Sigmoid colon (tissue), 7 donors: Measurements from ENCODE around the gene ARMH3. TPM values are rescaled to one million over a fixed set of nuclear protein-coding genes. Genes with fewer than 3 reads are reported as not detected.
A peak's percentile ranks its signal among the peaks of the same experiment; 100 is the strongest.

Experiments
- DNase-seq: peaks from one replicate; pipeline ENCODE4 v3.0.0-alpha.2; 2019
- H3K27ac ChIP-seq, 4 donors: fragments of 200-600 bp; sonication (generic); one replicate each; pipeline ENCODE4 v1.5.1; 2016 to 2019; ENCODE audit warnings: mild to moderate bottlenecking in 1 of 4
- H3K27me3 ChIP-seq, 3 donors: fragments of 200-600 bp; sonication (generic); one replicate each; pipeline ENCODE4 v1.5.1; 2019; ENCODE audit warnings: mild to moderate bottlenecking in 1 of 3
- H3K36me3 ChIP-seq, 4 donors: fragments of 200-600 bp; sonication (generic); one replicate each; pipeline ENCODE4 v1.5.1; 2016 to 2019
- H3K4me1 ChIP-seq, 4 donors: fragments of 200-600 bp; sonication (generic); one replicate each; pipeline ENCODE4 v1.5.1; 2017 to 2019
- H3K4me3 ChIP-seq, 4 donors: fragments of 200-600 bp; sonication (generic); one replicate each; pipeline ENCODE4 v1.5.1; 2017 to 2019; ENCODE audit warnings: mild to moderate bottlenecking in 2 of 4, moderate library complexity in 1 of 4
- H3K9me3 ChIP-seq, 4 donors: fragments of 200-600 bp in 3 of 4; sonication (generic) in 3 of 4; one replicate each; pipeline versions ENCODE4 v1.5.1 to v1.6.1; 2013 to 2019
- EP300 ChIP-seq, 4 donors: sonication (generic); formaldehyde crosslinking; IDR thresholded peaks; one replicate each; pipeline ENCODE4 v1.6.1; 2017; ENCODE audit warnings: antibody characterized with exemption in 4 of 4
- POLR2A ChIP-seq, 2 donors: fragments of 450-650 bp; IDR thresholded peaks; one replicate each; pipeline ENCODE4 v1.6.1; 2016; ENCODE audit warnings: antibody characterized with exemption in 2 of 2, mild to moderate bottlenecking in 2 of 2, moderate library complexity in 2 of 2
- POLR2AphosphoS5 ChIP-seq, 4 donors: sonication (generic); formaldehyde crosslinking; IDR thresholded peaks; one replicate each; pipeline ENCODE4 v1.6.1; 2017; ENCODE audit warnings: antibody characterized with exemption in 4 of 4
- WGBS, 2 donors: extraction: QIAGEN DNeasy Blood & Tissue Kit; methylation state at CpG; one replicate each; pipeline ENCODE4 v1.1.7; 2013; 5-methylcytosine and 5-hydroxymethylcytosine counted together
- intact Hi-C: fragments of 100-400 bp; cut with DNase I; formaldehyde crosslinking; loops from one replicate; pipeline ENCODE4 v1.15.1; 2023
- polyA plus RNA-seq, 3 donors: library from polyadenylated mRNA; stranded (reverse); fragments of 200-250 nt; gene quantifications; one replicate each; pipeline ENCODE4 v1.2.3, GENCODE V29; 2013
- total RNA-seq, 4 donors: library from RNA; depleted of rRNA; stranded (reverse); fragments of >200 nt; gene quantifications; one replicate each; pipeline ENCODE4 v1.1.0, GENCODE V29; 2016
- TF ChIP-seq, protein P1 (sequence below), 4 experiments: fragments of 450-650 bp in 3 of 4; fragments of 200-600 bp in 1 of 4; IDR thresholded peaks; one replicate each; pipeline ENCODE4 v1.5.1; 2016 to 2019; ENCODE audit warnings: antibody characterized with exemption in 4 of 4, mild to moderate bottlenecking in 3 of 4, moderate library complexity in 2 of 4
- donor health status: healthy with polysubstance abuse.
- donor health status: Bipolar disorder and iron deficiency.
- donor health status: healthy.

The ARMH3 gene
- total and polyA plus RNA-seq, 7 donors, result 17.4 to 23.2 (median 19.1) TPM

- Histone ChIP-seq H3K27me3 (no peaks in the 10 kb centered on the region), H3K9me3 (no peaks in the 10 kb centered on the region), H3K27ac (peak overlapping the region in 2 of 4 donors; percentile 30 to 98), H3K4me3 (peak overlapping the region in 3 of 4 donors; percentile 89 to 100 (median 96)), H3K4me1 (peaks cover 0 to 60% (median 53%) of the 10 kb centered on the region in 4 donors), H3K36me3 (peaks cover 0 to 34% (median 11%) of the 10 kb centered on the region in 4 donors)
- 71 to 81% methylated on average over 8 of the region's 8 CpGs for WGBS, 2 donors
- intact Hi-C loops, result loop anchor here (5.0 kb wide), 2 partner anchors 32 to 303 kb away; partner anchors contain the start of gene NPM3
- no peak for DNase-seq
- TF ChIP-seq EP300 (IDR thresholded peaks at IDR 0.05), result no peak
- no peak for TF ChIP-seq POLR2AphosphoS5 (IDR thresholded peaks at IDR 0.05)
- TF ChIP-seq, protein P1, sequence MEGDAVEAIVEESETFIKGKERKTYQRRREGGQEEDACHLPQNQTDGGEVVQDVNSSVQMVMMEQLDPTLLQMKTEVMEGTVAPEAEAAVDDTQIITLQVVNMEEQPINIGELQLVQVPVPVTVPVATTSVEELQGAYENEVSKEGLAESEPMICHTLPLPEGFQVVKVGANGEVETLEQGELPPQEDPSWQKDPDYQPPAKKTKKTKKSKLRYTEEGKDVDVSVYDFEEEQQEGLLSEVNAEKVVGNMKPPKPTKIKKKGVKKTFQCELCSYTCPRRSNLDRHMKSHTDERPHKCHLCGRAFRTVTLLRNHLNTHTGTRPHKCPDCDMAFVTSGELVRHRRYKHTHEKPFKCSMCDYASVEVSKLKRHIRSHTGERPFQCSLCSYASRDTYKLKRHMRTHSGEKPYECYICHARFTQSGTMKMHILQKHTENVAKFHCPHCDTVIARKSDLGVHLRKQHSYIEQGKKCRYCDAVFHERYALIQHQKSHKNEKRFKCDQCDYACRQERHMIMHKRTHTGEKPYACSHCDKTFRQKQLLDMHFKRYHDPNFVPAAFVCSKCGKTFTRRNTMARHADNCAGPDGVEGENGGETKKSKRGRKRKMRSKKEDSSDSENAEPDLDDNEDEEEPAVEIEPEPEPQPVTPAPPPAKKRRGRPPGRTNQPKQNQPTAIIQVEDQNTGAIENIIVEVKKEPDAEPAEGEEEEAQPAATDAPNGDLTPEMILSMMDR (IDR thresholded peaks at IDR 0.05), result no peak
- TF ChIP-seq POLR2A (IDR thresholded peaks at IDR 0.05), result no peak
Observed at GRCh38 chr10:101814466-101815071, 241.4 kb downstream of the ARMH3 start.

- TF ChIP-seq, protein P1 (IDR thresholded peaks at IDR 0.05), result no peak
- no peak for TF ChIP-seq POLR2AphosphoS5 (IDR thresholded peaks at IDR 0.05)
- no peak for TF ChIP-seq EP300 (IDR thresholded peaks at IDR 0.05)
- TF ChIP-seq POLR2A (IDR thresholded peaks at IDR 0.05), result no peak
- no peaks in the 10 kb centered on the region for H3K9me3 ChIP-seq
- intact Hi-C loops, result no loop called here
- WGBS, 2 donors, result 77 to 86% methylated on average over 4 of the region's 4 CpGs
- no peak overlapping the region for H3K27ac ChIP-seq
- DNase-seq, result no peak
- H3K27me3 ChIP-seq, result no peaks in the 10 kb centered on the region
- H3K4me1 ChIP-seq, result peaks cover 0 to 51% (median 44%) of the 10 kb centered on the region in 4 donors
- peaks cover 6 to 54% (median 15%) of the 10 kb centered on the region in 4 donors for H3K36me3 ChIP-seq
- no peak overlapping the region for H3K4me3 ChIP-seq
Observed at GRCh38 chr10:101812606-101813005, 243.4 kb downstream of the ARMH3 start.

DNA sequence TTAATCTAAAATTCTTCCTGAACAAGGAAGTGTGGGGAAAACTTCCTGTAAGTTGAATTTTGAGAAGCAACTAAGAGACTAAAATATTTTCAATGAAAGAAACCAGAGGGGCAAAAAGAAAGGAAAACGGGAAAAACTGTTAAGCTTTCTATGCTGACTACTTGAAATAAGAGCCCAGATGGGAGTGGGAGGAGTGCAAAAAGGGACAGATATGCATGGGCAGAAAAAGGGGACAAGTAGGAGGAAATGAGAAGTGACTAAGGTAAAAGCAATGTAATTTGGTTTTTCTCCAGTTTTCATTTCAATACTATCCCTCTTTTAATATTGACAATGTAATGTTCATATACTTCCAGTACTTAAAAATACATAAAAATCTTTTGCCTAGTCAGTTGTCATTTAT is 248.8 kb downstream of the ARMH3 start:
- DNase-seq, result no peak
- Histone ChIP-seq H3K4me3 (no peak overlapping the region), H3K9me3 (no peaks in the 10 kb centered on the region), H3K4me1 (peaks cover 0 to 17% (median 8%) of the 10 kb centered on the region in 4 donors), H3K27me3 (no peaks in the 10 kb centered on the region), H3K27ac (no peak overlapping the region), H3K36me3 (peaks cover 33 to 99% (median 41%) of the 10 kb centered on the region in 4 donors)
- intact Hi-C loops, result no loop called here
- no peak for TF ChIP-seq EP300 (IDR thresholded peaks at IDR 0.05)
- TF ChIP-seq, protein P1 (IDR thresholded peaks at IDR 0.05), result no peak
- no peak for TF ChIP-seq POLR2A (IDR thresholded peaks at IDR 0.05)
- no peak for TF ChIP-seq POLR2AphosphoS5 (IDR thresholded peaks at IDR 0.05)
- 91 to 95% methylated on average over 1 of the region's 1 CpG for WGBS, 2 donors

DNA sequence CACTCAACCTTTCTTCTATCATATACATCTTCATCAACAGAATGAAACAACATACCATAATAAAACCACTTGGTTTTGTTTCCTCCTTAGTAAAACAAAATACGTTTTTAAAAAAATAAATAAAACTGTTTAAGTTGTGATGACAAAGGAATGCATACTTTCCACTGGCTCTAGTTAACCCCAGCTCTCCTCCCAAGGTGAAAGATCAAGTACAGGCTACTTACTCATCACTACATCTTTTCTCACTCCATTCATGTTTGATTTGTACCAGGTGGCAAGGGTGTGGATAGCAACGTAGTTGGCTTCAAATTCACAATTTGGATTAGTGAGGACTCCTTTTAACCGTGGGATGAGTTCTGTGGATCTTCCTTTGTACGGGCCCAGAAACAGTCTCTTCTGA is 252.5 kb downstream of the ARMH3 start:
- no peaks in the 10 kb centered on the region for H3K27me3 ChIP-seq
- peaks cover 0 to 3% (median 0%) of the 10 kb centered on the region in 4 donors for H3K4me1 ChIP-seq
- WGBS, 2 donors, result 73 to 82% methylated on average over 4 of the region's 4 CpGs
- intact Hi-C loops, result no loop called here
- TF ChIP-seq POLR2AphosphoS5 (IDR thresholded peaks at IDR 0.05) (no peak), POLR2A (IDR thresholded peaks at IDR 0.05) (no peak), EP300 (IDR thresholded peaks at IDR 0.05) (no peak)
- TF ChIP-seq, protein P1 (IDR thresholded peaks at IDR 0.05), result no peak
- no peaks in the 10 kb centered on the region for H3K9me3 ChIP-seq
- peaks cover 45 to 99% (median 54%) of the 10 kb centered on the region in 4 donors for H3K36me3 ChIP-seq
- H3K27ac ChIP-seq, result no peak overlapping the region
- H3K4me3 ChIP-seq, result no peak overlapping the region
- no peak for DNase-seq
